B cell (primary cell): Measurements from ENCODE around the gene BEAN1. TPM values are rescaled to one million over a fixed set of nuclear protein-coding genes. Genes with fewer than 3 reads are reported as not detected.

Experiments
- ATAC-seq: fragments of 200-7000 bp; cut with Tn5 transposase; one replicate; pipeline ENCODE4 v1.10.0; 2021; ENCODE audit warnings: low read depth, mild to moderate bottlenecking, moderate number of reproducible peaks, moderate library complexity
- CTCF ChIA-PET: fragments of 350-600 bp; sonication (Branson Sonifier 250); formaldehyde crosslinking; loops from one replicate; lab custom pipeline; 2021; ENCODE audit warnings: antibody characterized with exemption, inconsistent platforms; lab: Charles Lee
- POLR2A ChIA-PET: fragments of 350-600 bp; sonication (Branson Sonifier 250); formaldehyde crosslinking; loops from one replicate; lab custom pipeline; 2021; ENCODE audit warnings: antibody characterized with exemption; lab: Charles Lee
- DNase-seq: peaks from one replicate; pipeline ENCODE4 v3.0.0; 2013
- H2AFZ ChIP-seq: 2 replicates; pipeline ENCODE4 v1.6.1; 2012; ENCODE audit warnings: mild to moderate bottlenecking, low read depth, low read length; ENCODE audit not compliant: insufficient read depth, poor library complexity, severe bottlenecking
- H3K27ac ChIP-seq, 2 donors: 1 replicate in 1 of 2; 2 replicates in 1 of 2; pipeline ENCODE4 v1.5.1; 2012 to 2013; ENCODE audit warnings: low read length in 2 of 2, mild to moderate bottlenecking in 2 of 2, moderate library complexity in 1 of 2
- H3K27me3 ChIP-seq, 4 experiments: fragments of 200-600 bp in 1 of 4; sonication (generic) in 1 of 4; replicated peaks in 1 of 4; 1 replicate in 2 of 4; 2 replicates in 2 of 4; pipeline versions ENCODE4 v1.6.1 to v1.7.0; 2013 to 2016; ENCODE audit warnings: low read length in 3 of 4, mild to moderate bottlenecking in 2 of 4, mixed read lengths in 1 of 4, moderate library complexity in 1 of 4; ENCODE audit not compliant: insufficient read depth in 4 of 4, control insufficient read depth in 3 of 4; ENCODE audit errors: control extremely low read depth in 1 of 4
- H3K36me3 ChIP-seq, 2 experiments: replicated peaks in 1 of 2; 1 replicate in 1 of 2; 2 replicates in 1 of 2; pipeline versions ENCODE4 v1.6.1 to v1.7.1; 2013; ENCODE audit warnings: low read length in 1 of 2; ENCODE audit not compliant: insufficient read depth in 2 of 2, control insufficient read depth in 1 of 2; ENCODE audit errors: control extremely low read depth in 1 of 2, extremely low read depth in 1 of 2
- H3K4me1 ChIP-seq, 2 donors: fragments of 200-600 bp in 1 of 2; sonication (generic) in 1 of 2; 1 replicate in 1 of 2; 2 replicates in 1 of 2; pipeline versions ENCODE4 v1.5.1 to v1.6.1; 2013 to 2017; ENCODE audit warnings: low read length in 2 of 2; ENCODE audit not compliant: control insufficient read depth in 2 of 2, insufficient read depth in 2 of 2
- H3K4me2 ChIP-seq: replicated peaks from 2 replicates; pipeline ENCODE3; 2012; ENCODE audit warnings: mild to moderate bottlenecking, low read depth, low read length; ENCODE audit not compliant: poor library complexity, severe bottlenecking
- H3K4me3 ChIP-seq, 5 experiments: fragments of 200-600 bp in 1 of 5; sonication (generic) in 1 of 5; 1 replicate in 3 of 5; 2 replicates in 2 of 5; pipeline versions ENCODE4 v1.5.1 to v1.7.0; 2011 to 2016; ENCODE audit warnings: low read length in 4 of 5, mild to moderate bottlenecking in 4 of 5, low read depth in 2 of 5, control low read depth in 1 of 5, moderate library complexity in 1 of 5; ENCODE audit not compliant: insufficient read depth in 1 of 5; ENCODE audit errors: control extremely low read depth in 1 of 5, extremely low read depth in 1 of 5
- H3K79me2 ChIP-seq: fragments of 200-600 bp; sonication (generic); one replicate; pipeline ENCODE4 v1.6.0; 2016; ENCODE audit warnings: low read length; ENCODE audit not compliant: control insufficient read depth, insufficient read depth
- H3K9ac ChIP-seq: fragments of 200-600 bp; sonication (generic); 2 replicates; pipeline ENCODE4 v1.6.1; 2017; ENCODE audit warnings: mild to moderate bottlenecking, low read length, moderate library complexity
- H3K9me3 ChIP-seq, 3 donors: one replicate each; pipeline versions ENCODE4 v1.6.1 to v1.7.1; 2013; ENCODE audit warnings: low read length in 2 of 3; ENCODE audit not compliant: control insufficient read depth in 2 of 3, insufficient read depth in 1 of 3; ENCODE audit errors: control extremely low read depth in 1 of 3
- H4K20me1 ChIP-seq: 2 replicates; pipeline ENCODE4 v1.6.0; 2012; ENCODE audit warnings: mild to moderate bottlenecking, low read length; ENCODE audit not compliant: insufficient read depth, control insufficient read depth, poor library complexity, severe bottlenecking
- H3K27ac Mint-ChIP-seq: one replicate; pipeline ENCODE4 v1.8.0; 2021; ENCODE audit warnings: mixed read lengths
- H3K27me3 Mint-ChIP-seq: one replicate; pipeline ENCODE4 v1.8.0; 2021; ENCODE audit warnings: mixed read lengths
- H3K4me1 Mint-ChIP-seq: one replicate; pipeline ENCODE4 v1.8.0; 2021; ENCODE audit warnings: mixed read lengths
- H3K4me3 Mint-ChIP-seq: one replicate; pipeline ENCODE4 v1.8.0; 2021; ENCODE audit warnings: mixed read lengths
- H3K9me3 Mint-ChIP-seq: one replicate; pipeline ENCODE4 v1.8.0; 2022; ENCODE audit warnings: mixed read lengths; ENCODE audit not compliant: insufficient read depth
- CTCF ChIP-seq: fragments of 200-600 bp; IDR thresholded peaks from one replicate; pipeline ENCODE4 v1.8.0; 2022; ENCODE audit warnings: antibody characterized with exemption, mild to moderate bottlenecking
- EZH2 ChIP-seq: IDR thresholded peaks from 2 replicates; pipeline ENCODE4 v1.6.1; 2012; ENCODE audit warnings: borderline replicate concordance, low read depth, mild to moderate bottlenecking, moderate library complexity, low read length; ENCODE audit not compliant: insufficient read depth, poor library complexity, severe bottlenecking
- WGBS: methylation state at CpG from one replicate; pipeline ENCODE4 v1.1.5; 2013; ENCODE audit warnings: missing lambda C conversion rate; ENCODE audit not compliant: insufficient coverage; 5-methylcytosine and 5-hydroxymethylcytosine counted together
- intact Hi-C: fragments of 100-400 bp; cut with micrococcal nuclease; formaldehyde crosslinking; loops from one replicate; pipeline ENCODE4 v1.10.0; 2022
- polyA plus RNA-seq: library from polyadenylated mRNA; depleted of rRNA; stranded (reverse); fragments of >200 nt; gene quantifications from 2 replicates; pipeline ENCODE4 v1.2.3, GENCODE V29; 2012
- total RNA-seq, 2 donors: library from RNA; stranded (reverse); fragments of 120-200 nt in 1 of 2; gene quantifications; 1 replicate in 1 of 2; 2 replicates in 1 of 2; pipeline versions ENCODE4 v1.2.3 to v1.2.4, GENCODE V29; 2013 to 2022

BEAN1 gene
- total and polyA plus RNA-seq, 2 donors (not counting 1 experiment from before 2014, with no cell fraction given): not detected

GRCh38 chr16:66381585-66382170, 45.4 kb upstream of the BEAN1 start:
- 76% methylated on average over 2 of the region's 5 CpGs for WGBS
- Histone ChIP-seq H3K4me1 (no peaks in the 10 kb centered on the region), H3K36me3 (no peaks in the 10 kb centered on the region), H3K4me3 (no peak overlapping the region), H2AFZ (no peak overlapping the region), H3K9me3 (no peaks in the 10 kb centered on the region), H3K9ac (no peak overlapping the region), H3K79me2 (no peaks in the 10 kb centered on the region), H4K20me1 (no peaks in the 10 kb centered on the region), H3K27ac (no peak overlapping the region), H3K4me2 (no peak overlapping the region), H3K27me3 (peaks cover 0 to 2% (median 0%) of the 10 kb centered on the region in 4 experiments)
- Mint-ChIP-seq H3K27me3 (peaks cover 13% of the 10 kb centered on the region), H3K4me1 (no peaks in the 10 kb centered on the region), H3K27ac (no peak overlapping the region), H3K4me3 (no peak overlapping the region), H3K9me3 (peaks cover 9% of the 10 kb centered on the region)
- POLR2A ChIA-PET: no interaction called here
- DNase-seq: no peak
- no peak for ATAC-seq
- CTCF ChIA-PET: no interaction called here
- no peak for TF ChIP-seq EZH2
- TF ChIP-seq CTCF: no peak
- intact Hi-C loops: no loop called here

- Mint-ChIP-seq H3K27me3 (peaks cover 20% of the 10 kb centered on the region), H3K9me3 (peaks cover 9% of the 10 kb centered on the region), H3K27ac (no peak overlapping the region), H3K4me3 (no peak overlapping the region), H3K4me1 (no peaks in the 10 kb centered on the region)
- Histone ChIP-seq H3K9ac (no peak overlapping the region), H3K4me2 (no peak overlapping the region), H3K36me3 (no peaks in the 10 kb centered on the region), H3K79me2 (no peaks in the 10 kb centered on the region), H3K4me1 (no peaks in the 10 kb centered on the region), H3K27ac (no peak overlapping the region), H2AFZ (no peak overlapping the region), H3K27me3 (no peaks in the 10 kb centered on the region), H3K4me3 (no peak overlapping the region), H3K9me3 (no peaks in the 10 kb centered on the region), H4K20me1 (no peaks in the 10 kb centered on the region)
- ChIA-PET CTCF (no interaction called here), POLR2A (no interaction called here)
- ATAC-seq (no peak), DNase-seq (no peak)
- intact Hi-C loops: no loop called here
- 90% methylated on average over 10 of the region's 13 CpGs for WGBS
- TF ChIP-seq CTCF (no peak), EZH2 (no peak)
Observed at GRCh38 chr16:66382171-66382965, 44.7 kb upstream of the BEAN1 start.
